Spleen (tissue), 11 donors: ENCODE data around the gene F2RL1. TPM values are rescaled to one million over a fixed set of nuclear protein-coding genes. Genes with fewer than 3 reads are reported as not detected.
"Not testable (repeated sequence)": the region's sequence is repeated elsewhere in the genome, so short reads cannot be mapped to it uniquely, and the experiment has no call there.

Source experiments
- DNase-seq: peaks from one replicate; pipeline ENCODE4 v3.0.0-alpha.2; 2020
- H3K27ac ChIP-seq, 8 donors: fragments of 200-600 bp; sonication (generic) in 7 of 8; 1 replicate in 4 of 8; 2 replicates in 4 of 8; pipeline versions ENCODE4 v1.5.0 to v1.8.0; 2016 to 2021; ENCODE audit warnings: inconsistent platforms in 4 of 8, mild to moderate bottlenecking in 4 of 8, moderate library complexity in 1 of 8
- H3K27me3 ChIP-seq, 7 donors: fragments of 200-600 bp; sonication (generic) in 6 of 7; replicated peaks in 1 of 7; 1 replicate in 4 of 7; 2 replicates in 3 of 7; pipeline versions ENCODE4 v1.5.0 to v1.8.0; 2016 to 2021; ENCODE audit warnings: inconsistent platforms in 3 of 7, mild to moderate bottlenecking in 1 of 7
- H3K36me3 ChIP-seq, 6 donors: fragments of 200-600 bp; sonication (generic) in 5 of 6; 1 replicate in 4 of 6; 2 replicates in 2 of 6; pipeline versions ENCODE4 v1.5.0 to v1.8.0; 2016 to 2021; ENCODE audit warnings: inconsistent platforms in 2 of 6
- H3K4me1 ChIP-seq, 6 donors: fragments of 200-600 bp; sonication (generic) in 5 of 6; 1 replicate in 3 of 6; 2 replicates in 3 of 6; pipeline versions ENCODE4 v1.5.0 to v1.8.0; 2016 to 2021; ENCODE audit warnings: inconsistent platforms in 3 of 6
- H3K4me3 ChIP-seq, 8 donors: fragments of 200-600 bp; sonication (generic) in 7 of 8; 1 replicate in 4 of 8; 2 replicates in 4 of 8; pipeline versions ENCODE4 v1.5.0 to v1.8.0; 2016 to 2021; ENCODE audit warnings: inconsistent platforms in 4 of 8, mild to moderate bottlenecking in 4 of 8, moderate library complexity in 2 of 8
- H3K9me3 ChIP-seq, 8 donors: fragments of 200-600 bp; sonication (generic) in 7 of 8; 1 replicate in 4 of 8; 2 replicates in 4 of 8; pipeline versions ENCODE4 v1.5.0 to v1.8.0; 2016 to 2021; ENCODE audit warnings: inconsistent platforms in 4 of 8
- CTCF ChIP-seq, 11 experiments: fragments of 200-600 bp in 7 of 11; fragments of 450-650 bp in 4 of 11; sonication (generic) in 4 of 11; IDR thresholded peaks in 8 of 11; conservative IDR thresholded peaks in 3 of 11; 1 replicate in 7 of 11; 2 replicates in 4 of 11; pipeline versions ENCODE4 v1.4.0 to v1.8.0; 2016 to 2021; ENCODE audit warnings: antibody characterized with exemption in 11 of 11, inconsistent platforms in 4 of 11, mild to moderate bottlenecking in 1 of 11
- POLR2A ChIP-seq, 3 donors: fragments of 450-650 bp; IDR thresholded peaks; one replicate each; pipeline ENCODE4 v1.5.1; 2017; ENCODE audit warnings: antibody characterized with exemption in 3 of 3, mild to moderate bottlenecking in 1 of 3
- POLR2AphosphoS5 ChIP-seq, 3 donors: sonication (generic); formaldehyde crosslinking; IDR thresholded peaks; one replicate each; pipeline ENCODE4 v1.5.1; 2017; ENCODE audit warnings: antibody characterized with exemption in 3 of 3
- WGBS, 5 donors: extraction: QIAGEN DNeasy Blood & Tissue Kit in 3 of 5; methylation state at CpG; one replicate each; pipeline versions ENCODE4 v1.1.5 to v1.1.7; 2013 to 2018; 5-methylcytosine and 5-hydroxymethylcytosine counted together
- intact Hi-C: fragments of 100-400 bp; cut with DNase I; formaldehyde crosslinking; loops from one replicate; pipeline ENCODE4 v1.15.0; 2023; ENCODE audit warnings: low total_unique reads
- polyA plus RNA-seq, 3 donors: library from polyadenylated mRNA; stranded (reverse); fragments of 200-250 nt; gene quantifications; one replicate each; pipeline ENCODE4 v1.2.1, GENCODE V29; 2013
- total RNA-seq, 7 donors: library from RNA; depleted of rRNA in 3 of 7; stranded (reverse); fragments of >200 nt in 3 of 7; fragmentation: NEBNext Ultra II Directional in 4 of 7; extraction: Animal tissue kit (Norgen Biotek cat#: 25700) in 4 of 7; gene quantifications; one replicate each; pipeline versions ENCODE4 v1.1.0 to v1.2.1, GENCODE V29; 2016 to 2021
- donor health status: healthy with polysubstance abuse.
- donor health status: DM: no; HTN: no; CAD: no; lungs with moderate emphysema.
- donor health status: DM: no; HTN: no; CAD: no.
- donor health status: Bipolar disorder and iron deficiency.
- donor health status: healthy.
- donor health status: DM: no; HTN: no; CAD: no.
- donor health status: DM: yes; HTN: yes; CAD: no.

Gene F2RL1
- total and polyA plus RNA-seq, 10 donors, result 0.46 to 9.5 (median 4.6) TPM

- peak overlapping the region in 2 of 8 donors; percentile 33 to 41 for H3K27ac ChIP-seq
- H3K9me3 ChIP-seq, result no peaks in the 10 kb centered on the region
- WGBS, 5 donors, result 68 to 80% (median 75%) methylated on average over 6 of the region's 6 CpGs
Measured at GRCh38 chr5:76788362-76788761, 30.5 kb upstream of the F2RL1 start.

GRCh38 chr5:76789275-76789674, 29.6 kb upstream of the F2RL1 start:
- intact Hi-C loops, H3K36me3 ChIP-seq, DNase-seq, H3K9me3 ChIP-seq, H3K27ac ChIP-seq, H3K4me3 ChIP-seq, H3K27me3 ChIP-seq: not testable (repeated sequence)
- 93 to 99% (median 97%) methylated on average over 10 of the region's 10 CpGs for WGBS, 5 donors
- peaks cover 0 to 35% (median 8%) of the 10 kb centered on the region in 6 donors for H3K4me1 ChIP-seq

More at GRCh38 chr5:76788362-76788761, 30.5 kb upstream of the F2RL1 start:
- H3K4me1 ChIP-seq, result peaks cover 0 to 35% (median 8%) of the 10 kb centered on the region in 6 donors
- no peak for DNase-seq
- H3K36me3 ChIP-seq, result no peaks in the 10 kb centered on the region
- no peak overlapping the region for H3K4me3 ChIP-seq
- no peak for TF ChIP-seq POLR2A (IDR thresholded peaks at IDR 0.05)
- peak in 2 of 3 donors; percentile 30 to 43 for TF ChIP-seq POLR2AphosphoS5 (IDR thresholded peaks at IDR 0.05)
- no peaks in the 10 kb centered on the region for H3K27me3 ChIP-seq
- intact Hi-C loops, result no loop called here

- 75 to 89% (median 86%) methylated on average over 8 of the region's 8 CpGs for WGBS, 5 donors
- no peak overlapping the region for H3K4me3 ChIP-seq
- no peaks in the 10 kb centered on the region for H3K27me3 ChIP-seq
- H3K36me3 ChIP-seq, result no peaks in the 10 kb centered on the region
- no peak for DNase-seq
- H3K27ac ChIP-seq, result peak overlapping the region in 1 of 8 donors; percentile 13
- peaks cover 0 to 35% (median 8%) of the 10 kb centered on the region in 6 donors for H3K4me1 ChIP-seq
- no peak for TF ChIP-seq CTCF (IDR thresholded peaks at IDR 0.05 in 8 of 11, conservative IDR thresholded peaks at IDR 0.05 in 3 of 11)
- TF ChIP-seq POLR2AphosphoS5 (IDR thresholded peaks at IDR 0.05), result no peak
- TF ChIP-seq POLR2A (IDR thresholded peaks at IDR 0.05), result no peak
- H3K9me3 ChIP-seq, result no peaks in the 10 kb centered on the region
- intact Hi-C loops, result no loop called here
Measured at GRCh38 chr5:76789991-76790581, 28.7 kb upstream of the F2RL1 start.

- H3K36me3 ChIP-seq, result no peaks in the 10 kb centered on the region
- no peaks in the 10 kb centered on the region for H3K27me3 ChIP-seq
- no peak for DNase-seq
- H3K27ac ChIP-seq, result peak overlapping the region in 1 of 8 donors; percentile 13
- no peak overlapping the region for H3K4me3 ChIP-seq
- peaks cover 0 to 35% (median 8%) of the 10 kb centered on the region in 6 donors for H3K4me1 ChIP-seq
- H3K9me3 ChIP-seq, result no peaks in the 10 kb centered on the region
- 44 to 61% (median 58%) methylated on average over 3 of the region's 3 CpGs for WGBS, 5 donors
- intact Hi-C loops, result no loop called here
- TF ChIP-seq CTCF (IDR thresholded peaks at IDR 0.05 in 8 of 11, conservative IDR thresholded peaks at IDR 0.05 in 3 of 11), result no peak
- no peak for TF ChIP-seq POLR2A (IDR thresholded peaks at IDR 0.05)
- TF ChIP-seq POLR2AphosphoS5 (IDR thresholded peaks at IDR 0.05), result no peak
Measured at GRCh38 chr5:76790632-76791290, 28.1 kb upstream of the F2RL1 start.

GRCh38 chr5:76791461-76791860, 27.4 kb upstream of the F2RL1 start:
- H3K36me3 ChIP-seq, result no peaks in the 10 kb centered on the region
- peak overlapping the region in 1 of 8 donors; percentile 13 for H3K27ac ChIP-seq
- DNase-seq, result no peak
- H3K27me3 ChIP-seq, result no peaks in the 10 kb centered on the region
- TF ChIP-seq CTCF (IDR thresholded peaks at IDR 0.05 in 8 of 11, conservative IDR thresholded peaks at IDR 0.05 in 3 of 11) (no peak), POLR2A (IDR thresholded peaks at IDR 0.05) (no peak), POLR2AphosphoS5 (IDR thresholded peaks at IDR 0.05) (no peak)
- no peak overlapping the region for H3K4me3 ChIP-seq
- 79 to 100% (median 93%) methylated on average over 1 of the region's 1 CpG for WGBS, 5 donors
- no peaks in the 10 kb centered on the region for H3K9me3 ChIP-seq
- intact Hi-C loops, result no loop called here
- H3K4me1 ChIP-seq, result peaks cover 0 to 35% (median 8%) of the 10 kb centered on the region in 6 donors
